ENCODE data around the gene ABCB11.

ABCB11 gene

DNA sequence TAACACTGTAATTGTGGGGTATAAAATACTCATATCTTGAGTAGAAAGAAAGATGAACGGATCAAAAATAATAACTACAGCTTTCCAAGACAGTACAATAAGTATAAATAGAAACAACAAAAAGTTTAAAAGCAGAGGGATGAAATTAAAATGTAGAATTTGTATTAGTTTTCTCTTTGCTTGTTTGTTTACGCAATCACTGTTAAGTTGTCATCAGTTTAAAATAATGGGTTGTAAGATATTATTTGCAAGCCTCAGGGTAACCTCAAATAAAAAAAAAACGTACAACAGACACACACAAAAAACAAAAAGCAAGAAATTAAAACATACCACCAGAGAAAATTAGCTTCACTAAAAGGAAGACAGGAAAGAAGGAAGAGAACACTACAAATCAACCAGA is 18.0 kb upstream of the ABCB11 start:
- TF ChIP-seq, protein P1, sequence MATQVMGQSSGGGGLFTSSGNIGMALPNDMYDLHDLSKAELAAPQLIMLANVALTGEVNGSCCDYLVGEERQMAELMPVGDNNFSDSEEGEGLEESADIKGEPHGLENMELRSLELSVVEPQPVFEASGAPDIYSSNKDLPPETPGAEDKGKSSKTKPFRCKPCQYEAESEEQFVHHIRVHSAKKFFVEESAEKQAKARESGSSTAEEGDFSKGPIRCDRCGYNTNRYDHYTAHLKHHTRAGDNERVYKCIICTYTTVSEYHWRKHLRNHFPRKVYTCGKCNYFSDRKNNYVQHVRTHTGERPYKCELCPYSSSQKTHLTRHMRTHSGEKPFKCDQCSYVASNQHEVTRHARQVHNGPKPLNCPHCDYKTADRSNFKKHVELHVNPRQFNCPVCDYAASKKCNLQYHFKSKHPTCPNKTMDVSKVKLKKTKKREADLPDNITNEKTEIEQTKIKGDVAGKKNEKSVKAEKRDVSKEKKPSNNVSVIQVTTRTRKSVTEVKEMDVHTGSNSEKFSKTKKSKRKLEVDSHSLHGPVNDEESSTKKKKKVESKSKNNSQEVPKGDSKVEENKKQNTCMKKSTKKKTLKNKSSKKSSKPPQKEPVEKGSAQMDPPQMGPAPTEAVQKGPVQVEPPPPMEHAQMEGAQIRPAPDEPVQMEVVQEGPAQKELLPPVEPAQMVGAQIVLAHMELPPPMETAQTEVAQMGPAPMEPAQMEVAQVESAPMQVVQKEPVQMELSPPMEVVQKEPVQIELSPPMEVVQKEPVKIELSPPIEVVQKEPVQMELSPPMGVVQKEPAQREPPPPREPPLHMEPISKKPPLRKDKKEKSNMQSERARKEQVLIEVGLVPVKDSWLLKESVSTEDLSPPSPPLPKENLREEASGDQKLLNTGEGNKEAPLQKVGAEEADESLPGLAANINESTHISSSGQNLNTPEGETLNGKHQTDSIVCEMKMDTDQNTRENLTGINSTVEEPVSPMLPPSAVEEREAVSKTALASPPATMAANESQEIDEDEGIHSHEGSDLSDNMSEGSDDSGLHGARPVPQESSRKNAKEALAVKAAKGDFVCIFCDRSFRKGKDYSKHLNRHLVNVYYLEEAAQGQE (IDR thresholded peaks at IDR 0.05; ENCODE audit: insufficient read depth in 1 of 2, low read depth in 2 of 2, low read length in 2 of 2): no peak
- no peak for TF ChIP-seq POLR2AphosphoS5 (IDR thresholded peaks at IDR 0.05; ENCODE audit: low read depth, low read length)
- no peak for TF ChIP-seq FOXP2 (optimal IDR thresholded peaks at IDR 0.05; ENCODE audit: borderline replicate concordance, extremely low read depth, extremely low read length, insufficient read depth)
- TF ChIP-seq SIN3A (IDR thresholded peaks at IDR 0.05; ENCODE audit: borderline replicate concordance, insufficient read depth, low read length): no peak
- TF ChIP-seq TAF1 (IDR thresholded peaks at IDR 0.05; ENCODE audit: borderline replicate concordance, insufficient read depth, low read length): no peak

DNA sequence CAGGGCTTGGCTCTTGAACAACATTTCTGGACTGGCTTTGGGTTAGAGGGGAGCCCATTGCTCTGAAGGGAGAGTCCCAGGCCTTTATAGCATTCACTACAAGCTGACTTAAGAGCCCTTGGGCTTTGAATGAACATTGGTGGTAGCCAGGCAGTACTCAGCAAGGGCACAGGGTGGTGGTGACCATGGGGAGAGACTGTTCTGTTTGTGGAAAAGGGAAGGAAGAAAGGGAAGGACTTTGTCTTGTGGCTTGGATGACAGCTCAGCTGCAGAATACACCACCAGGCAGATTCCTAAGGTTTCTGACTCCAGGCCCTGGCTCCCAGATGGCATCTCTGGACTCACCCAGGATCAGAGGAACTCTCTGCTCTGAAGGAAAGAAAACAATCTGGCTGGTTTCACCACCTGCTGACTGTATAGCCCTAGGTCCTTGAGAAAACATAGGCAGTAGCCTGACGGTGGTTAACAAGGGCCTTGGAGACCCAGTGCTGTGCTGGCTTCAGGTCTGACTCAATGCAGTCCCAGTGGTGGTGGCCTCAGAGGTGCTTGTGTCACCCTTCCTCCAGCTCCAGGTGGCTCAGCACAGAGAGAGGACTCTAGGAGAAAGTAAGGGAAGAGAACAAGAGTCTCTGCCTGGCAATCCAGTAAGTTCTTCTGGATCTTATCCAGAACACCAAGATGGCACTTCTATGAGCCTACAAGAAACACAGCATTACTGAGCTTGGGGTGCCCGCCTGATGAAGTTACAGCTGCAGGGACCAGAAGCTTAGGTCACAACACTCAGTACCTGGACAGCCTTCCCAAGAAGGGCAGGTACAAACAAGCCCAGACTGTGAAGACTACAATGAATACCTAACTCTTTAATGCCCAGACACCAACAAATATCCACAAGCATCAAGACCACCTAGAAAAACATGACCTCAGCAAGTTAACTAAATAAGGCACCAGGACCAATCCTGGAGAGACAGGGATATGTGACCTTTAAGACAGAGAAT is 16.4 kb upstream of the ABCB11 start:
- TF ChIP-seq, protein P1 (IDR thresholded peaks at IDR 0.05; ENCODE audit: insufficient read depth in 1 of 2, low read depth in 2 of 2, low read length in 2 of 2): no peak
- TF ChIP-seq SIN3A (IDR thresholded peaks at IDR 0.05; ENCODE audit: borderline replicate concordance, insufficient read depth, low read length) (no peak), POLR2AphosphoS5 (IDR thresholded peaks at IDR 0.05; ENCODE audit: low read depth, low read length) (no peak), FOXP2 (optimal IDR thresholded peaks at IDR 0.05; ENCODE audit: borderline replicate concordance, extremely low read depth, extremely low read length, insufficient read depth) (no peak)

DNA sequence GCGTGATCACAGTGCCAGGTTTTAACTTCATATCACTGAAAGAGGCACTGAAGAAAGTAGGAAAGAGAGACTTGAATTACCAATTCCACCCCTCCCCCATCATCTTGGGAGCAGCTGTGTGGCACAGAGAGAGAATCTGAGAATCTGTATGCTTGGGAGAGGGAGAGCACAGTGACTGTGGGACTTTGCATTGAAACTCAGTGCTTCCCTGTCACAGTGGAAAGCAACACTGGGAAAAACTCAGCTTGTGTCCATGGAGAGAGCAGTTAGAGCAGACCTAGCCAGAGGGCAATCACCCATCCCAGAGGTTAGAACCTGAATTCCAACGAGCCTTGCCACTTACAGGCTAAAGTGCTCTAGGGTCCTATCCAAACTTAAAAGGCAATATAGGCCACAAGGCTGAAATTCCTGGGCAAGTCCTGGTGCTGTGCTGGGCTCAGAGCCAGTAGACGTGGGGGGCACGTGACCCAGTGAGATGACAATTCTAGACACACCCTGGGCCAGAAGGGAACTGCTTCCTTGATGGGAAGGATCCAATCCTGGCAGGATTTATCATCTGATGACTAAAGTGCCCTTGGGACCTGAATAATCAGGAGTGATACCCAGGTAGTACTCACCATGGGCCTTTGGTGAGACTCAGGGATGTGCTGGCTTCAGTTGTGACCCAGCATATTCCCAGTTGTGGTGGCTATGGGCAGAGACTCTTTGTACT is 15.5 kb upstream of the ABCB11 start:
- TF ChIP-seq POLR2AphosphoS5 (IDR thresholded peaks at IDR 0.05; ENCODE audit: low read depth, low read length) (no peak), SIN3A (IDR thresholded peaks at IDR 0.05; ENCODE audit: borderline replicate concordance, insufficient read depth, low read length) (no peak), FOXP2 (optimal IDR thresholded peaks at IDR 0.05; ENCODE audit: borderline replicate concordance, extremely low read depth, extremely low read length, insufficient read depth) (no peak), TAF1 (IDR thresholded peaks at IDR 0.05; ENCODE audit: borderline replicate concordance, insufficient read depth, low read length) (no peak)
- TF ChIP-seq, protein P1 (IDR thresholded peaks at IDR 0.05; ENCODE audit: insufficient read depth in 1 of 2, low read depth in 2 of 2, low read length in 2 of 2): no peak

DNA sequence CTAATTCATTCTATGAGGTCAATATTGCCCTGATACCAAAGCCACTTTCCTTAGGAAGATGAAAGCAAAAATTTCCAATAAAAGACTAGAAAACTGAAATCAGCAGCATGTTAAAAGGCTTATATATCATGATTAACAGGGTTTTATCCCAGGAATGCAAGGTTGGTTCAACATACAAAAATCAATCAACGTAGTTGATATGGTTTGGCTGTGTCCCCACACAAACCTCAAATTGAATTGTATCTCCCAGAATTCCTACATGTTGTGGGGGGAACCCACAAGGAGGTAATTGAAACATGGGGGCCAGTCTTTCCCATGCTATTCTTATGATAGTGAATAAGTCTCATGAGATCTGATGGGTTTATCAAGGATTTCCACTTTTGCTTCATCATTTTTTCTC is 11.7 kb upstream of the ABCB11 start:
- TF ChIP-seq, protein P1 (IDR thresholded peaks at IDR 0.05; ENCODE audit: insufficient read depth in 1 of 2, low read depth in 2 of 2, low read length in 2 of 2): no peak
- TF ChIP-seq FOXP2 (optimal IDR thresholded peaks at IDR 0.05; ENCODE audit: borderline replicate concordance, extremely low read depth, extremely low read length, insufficient read depth): no peak
- TF ChIP-seq POLR2AphosphoS5 (IDR thresholded peaks at IDR 0.05; ENCODE audit: low read depth, low read length): no peak
- TF ChIP-seq TAF1 (IDR thresholded peaks at IDR 0.05; ENCODE audit: borderline replicate concordance, insufficient read depth, low read length): no peak
- TF ChIP-seq SIN3A (IDR thresholded peaks at IDR 0.05; ENCODE audit: borderline replicate concordance, insufficient read depth, low read length): no peak
